Activated T-cell treated with anti-CD3 and anti-CD28 coated beads for 24 hours (primary cell): ENCODE measurements around the gene TPSB2.
"Not testable (repeated sequence)": the region's sequence is repeated elsewhere in the genome, so short reads cannot be mapped to it uniquely, and the experiment has no call there.

Experiments used
- DNase-seq: peaks from one replicate; pipeline ENCODE4 v3.0.0-alpha.2; 2020; ENCODE audit warnings: low read depth

The TPSB2 gene

GRCh38 chr16:1240436-1240835, 10.5 kb upstream of the TPSB2 start, which contains the start of gene TPSAB1:
TPSAB1 (plus strand) TSS chr16:1240705; CDS start chr16:1240939, 234 bp downstream.
- DNase-seq = not testable (repeated sequence)

DNA sequence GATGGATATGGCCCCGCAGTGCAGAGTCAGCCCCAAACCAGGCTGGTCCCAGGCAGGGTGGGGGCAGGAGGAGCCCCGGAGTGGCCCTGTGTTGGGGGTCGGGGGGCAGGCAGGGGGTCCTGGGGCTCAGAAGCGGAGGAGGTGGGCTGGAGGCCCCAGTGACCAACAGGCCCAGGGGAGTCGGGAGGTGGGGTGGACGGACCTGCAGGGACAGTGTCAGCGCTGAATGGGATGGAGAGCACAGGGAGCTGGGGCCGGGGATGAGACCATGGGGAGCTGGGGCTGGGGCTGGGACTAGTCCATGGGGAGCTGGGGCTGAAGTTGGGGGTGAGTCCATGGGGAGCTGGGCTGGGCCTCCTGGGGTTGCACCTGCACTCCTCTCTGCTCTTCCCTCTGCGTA, 9.6 kb upstream of the TPSB2 start:
- DNase-seq = not testable (repeated sequence)

DNA sequence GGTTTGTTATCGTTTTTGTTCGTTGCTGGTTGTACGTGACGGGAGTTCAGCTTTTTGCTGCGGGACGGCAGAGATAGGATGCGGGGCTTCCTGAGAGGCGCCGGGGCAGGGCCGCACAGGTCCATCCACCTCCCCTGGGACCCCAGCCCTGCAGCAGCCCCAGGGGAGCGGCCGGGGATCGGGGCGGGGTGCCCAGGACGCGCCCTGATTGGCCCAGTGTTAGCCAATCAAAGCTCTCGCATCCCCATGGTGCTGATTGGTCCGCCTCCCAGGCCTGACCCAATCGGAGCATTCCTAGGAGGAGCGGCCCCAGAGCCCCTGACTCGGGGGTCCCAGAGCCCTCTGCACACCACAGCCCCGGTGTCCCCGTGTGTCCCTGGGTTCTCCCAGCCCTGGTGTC, 8.9 kb upstream of the TPSB2 start:
- not testable (repeated sequence) for DNase-seq

- no peak for DNase-seq
Observed at GRCh38 chr16:1237990-1238389, 8.0 kb upstream of the TPSB2 start.

DNA sequence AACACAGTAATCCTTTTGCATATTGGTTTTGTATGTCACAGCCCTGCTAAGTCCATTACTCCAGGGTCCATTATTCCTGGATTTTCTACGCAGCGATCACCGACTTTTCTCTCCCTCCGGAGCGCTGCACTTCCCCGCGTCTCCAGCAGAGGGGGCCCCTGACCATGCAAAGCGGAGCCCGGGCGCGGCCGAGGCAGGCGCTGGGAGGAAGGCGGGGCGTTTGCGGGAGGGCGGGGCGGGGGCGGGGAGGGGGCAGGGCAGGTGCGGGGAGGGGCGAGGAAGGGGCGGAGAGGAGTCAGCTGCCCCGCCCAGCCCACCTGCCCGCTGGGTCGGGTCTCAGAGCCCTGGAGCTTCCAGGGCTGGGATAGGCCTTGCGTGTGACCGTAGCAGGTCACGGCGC, 6.7 kb upstream of the TPSB2 start:
- not testable (repeated sequence) for DNase-seq

GRCh38 chr16:1232049-1232748, 2.2 kb upstream of the TPSB2 start:
- DNase-seq = not testable (repeated sequence)

- DNase-seq = not testable (repeated sequence)
Observed at GRCh38 chr16:1231301-1231700, 1.3 kb upstream of the TPSB2 start.

DNA sequence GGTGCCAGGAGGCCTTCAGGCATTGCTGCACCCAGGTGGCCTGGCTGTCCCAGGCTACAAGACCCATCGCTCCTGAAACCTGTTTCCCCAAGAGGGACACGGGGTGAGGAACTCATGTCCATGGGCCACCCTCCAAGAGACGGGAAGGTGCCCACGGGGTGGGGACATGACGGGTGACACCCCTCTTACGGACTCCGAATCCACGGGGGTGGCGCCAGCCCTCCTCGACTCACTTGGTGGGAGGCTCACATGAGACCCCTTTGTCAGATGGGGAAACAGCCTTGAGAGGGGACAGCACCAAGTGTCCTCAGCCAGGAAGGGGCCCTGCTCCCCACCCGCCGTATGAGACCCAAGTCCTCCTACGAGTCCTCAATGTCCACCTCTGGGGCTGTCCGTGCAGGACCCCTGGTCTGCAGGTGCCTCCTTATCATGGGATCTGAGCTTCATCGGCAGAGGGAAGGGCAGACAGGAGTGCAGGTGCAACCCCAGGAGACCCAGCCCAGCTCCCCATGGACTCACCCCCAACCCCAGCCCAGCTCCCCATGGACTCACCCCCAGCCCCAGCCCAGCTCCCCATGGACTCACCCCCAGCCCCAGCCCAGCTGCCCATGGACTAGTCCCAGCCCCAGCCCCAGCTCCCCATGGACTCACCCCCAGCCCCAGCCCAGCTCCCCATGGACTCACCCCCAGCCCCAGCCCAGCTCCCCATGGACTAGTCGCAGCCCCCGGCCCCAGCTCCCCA, 658 bp upstream of the TPSB2 start:
- DNase-seq = not testable (repeated sequence)

DNA sequence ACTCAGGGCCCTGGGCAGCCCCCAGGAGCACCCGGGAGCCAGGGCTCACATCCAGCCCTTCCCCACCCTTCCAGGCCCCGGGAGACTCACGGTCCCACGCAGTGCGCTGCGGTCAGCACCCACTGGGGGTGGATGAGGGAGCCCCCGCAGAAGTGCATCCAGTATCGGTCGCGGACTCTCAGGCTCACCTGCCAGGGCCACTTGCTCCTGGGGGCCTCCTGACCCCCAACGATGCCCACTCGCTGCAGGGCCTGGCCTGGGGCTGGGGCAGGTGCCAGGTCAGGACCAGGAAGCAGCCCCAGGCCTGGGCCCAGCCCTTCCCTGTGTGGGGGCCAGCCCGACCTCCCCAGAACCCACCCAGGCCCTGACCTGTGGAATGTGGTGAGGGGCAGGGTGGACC, 508 bp downstream of the TPSB2 start:
- DNase-seq = not testable (repeated sequence)

DNA sequence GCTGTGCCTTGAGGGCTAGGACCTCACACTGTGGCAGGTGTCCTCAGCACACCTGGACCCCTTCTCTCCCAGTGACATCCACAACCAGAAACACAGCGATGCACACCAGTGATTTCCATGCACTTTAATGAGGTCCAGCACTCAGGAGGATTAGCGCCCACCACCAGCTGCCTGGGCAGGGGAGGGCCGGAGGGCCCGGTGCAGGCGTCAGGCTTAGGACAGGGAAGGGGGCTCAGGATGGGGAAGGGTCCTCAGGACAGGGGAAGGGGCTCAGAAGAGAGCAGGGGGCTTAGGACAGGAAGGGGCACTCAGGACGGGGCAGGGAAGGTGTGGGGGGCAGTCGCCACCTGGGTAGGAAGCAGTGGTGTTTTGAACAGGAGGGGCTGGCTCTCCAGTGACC, 1.8 kb downstream of the TPSB2 start:
- DNase-seq = not testable (repeated sequence)

GRCh38 chr16:1226692-1227091, 3.3 kb downstream of the TPSB2 start:
- DNase-seq = not testable (repeated sequence)

DNA sequence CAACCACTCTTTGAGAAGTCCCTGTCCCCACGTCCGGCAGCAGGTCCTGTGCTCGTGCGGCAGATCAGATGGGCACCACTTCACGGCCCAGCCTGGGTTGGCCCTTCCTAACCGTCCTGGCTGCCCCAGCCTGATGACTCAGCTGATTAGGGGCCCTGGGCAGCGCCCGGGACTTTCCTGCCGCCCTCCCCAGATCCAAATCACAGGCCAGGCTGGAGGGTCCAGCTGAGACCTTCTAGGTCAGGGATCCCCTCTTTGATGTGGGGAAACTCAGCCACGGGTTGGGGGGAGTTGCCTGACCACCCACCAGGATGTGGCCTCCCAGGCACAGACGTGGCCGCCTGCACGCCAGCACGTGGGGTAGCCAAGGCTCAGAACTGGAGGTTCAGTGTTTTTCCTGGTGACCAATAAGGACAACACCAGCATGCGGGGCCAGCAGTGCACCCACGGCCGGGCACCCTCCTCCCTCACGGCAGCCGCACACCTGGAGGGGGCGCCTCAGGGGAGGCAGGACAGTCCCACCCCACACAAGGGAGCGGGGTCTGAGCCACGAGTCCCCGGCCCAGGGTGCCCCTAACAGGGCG, 4.2 kb downstream of the TPSB2 start:
- not testable (repeated sequence) for DNase-seq

DNA sequence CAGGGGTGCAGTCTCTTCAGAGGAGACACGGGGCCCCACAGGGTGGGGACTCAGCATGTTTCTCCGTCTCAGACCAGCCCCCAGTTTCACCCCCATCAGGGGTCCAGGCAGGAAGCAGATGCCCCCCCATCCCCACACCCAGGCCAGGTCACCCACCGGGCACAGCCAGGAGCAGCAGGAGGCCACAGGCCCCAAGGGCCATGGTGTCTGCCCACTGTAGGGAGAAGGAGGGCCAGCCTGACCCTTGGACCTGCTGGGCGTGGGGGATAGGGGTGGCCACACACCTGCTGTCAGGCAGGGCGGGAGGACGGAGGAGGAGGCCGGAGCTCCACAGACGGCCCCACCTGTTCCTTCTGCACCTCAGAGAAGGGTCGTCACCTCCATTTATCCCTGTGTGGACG, 4.9 kb downstream of the TPSB2 start, which contains the start of gene TPSG1:
Gene TPSG1, minus strand, starts transcription at position 218 of the 401 bp plus-strand sequence. Its CDS starts 16 bp downstream, at position 202.
- DNase-seq = no peak

GRCh38 chr16:1224558-1224957, 5.4 kb downstream of the TPSB2 start:
- no peak for DNase-seq

- no peak for DNase-seq
Observed at GRCh38 chr16:1223355-1224214, 6.4 kb downstream of the TPSB2 start.

- DNase-seq = no peak
Observed at GRCh38 chr16:1222553-1223354, 7.2 kb downstream of the TPSB2 start.

DNA sequence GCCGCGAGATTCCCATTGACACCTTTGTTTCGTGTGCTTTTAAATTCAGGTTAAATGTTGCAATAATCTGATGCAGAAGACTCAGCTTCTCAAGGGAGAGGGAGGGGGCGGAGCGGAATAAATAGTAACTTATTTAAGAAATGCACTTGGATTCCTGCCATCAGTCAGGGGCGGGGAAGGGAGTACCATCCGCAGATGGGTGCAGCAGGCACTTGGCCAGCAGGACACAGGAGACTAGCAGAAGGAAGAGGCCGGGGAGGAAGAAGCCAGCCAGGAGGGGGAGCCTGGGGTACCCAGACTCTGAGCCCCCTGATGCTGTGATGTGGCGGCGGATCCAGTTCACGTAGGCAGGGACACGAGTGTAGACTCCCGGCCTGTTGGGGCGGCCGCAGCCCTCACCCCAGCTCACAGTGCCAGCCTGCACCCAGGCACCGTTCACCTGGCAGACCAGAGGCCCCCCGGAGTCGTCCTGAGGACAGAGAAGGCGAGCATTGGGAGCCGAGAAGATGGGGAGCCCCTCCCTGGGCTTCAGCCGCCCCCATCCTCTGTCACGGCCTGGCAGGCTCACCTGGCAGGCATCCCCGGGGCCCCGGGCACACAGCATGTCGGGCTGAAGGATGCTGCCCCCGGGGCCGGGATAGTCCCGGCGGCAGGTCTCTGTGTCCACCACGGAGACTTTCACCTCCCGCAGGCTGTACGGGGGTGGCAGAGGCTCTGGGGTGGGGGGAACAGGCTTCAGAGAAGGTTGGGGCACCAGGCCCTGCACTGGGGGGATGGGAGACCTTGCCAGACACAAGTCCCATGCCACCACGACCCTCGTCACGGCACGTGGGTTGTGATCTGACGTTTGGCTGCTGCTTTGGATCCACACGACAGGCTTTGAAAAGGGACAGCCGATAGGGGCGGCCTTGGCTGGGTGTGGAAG, 8.1 kb downstream of the TPSB2 start:
- no peak for DNase-seq

DNA sequence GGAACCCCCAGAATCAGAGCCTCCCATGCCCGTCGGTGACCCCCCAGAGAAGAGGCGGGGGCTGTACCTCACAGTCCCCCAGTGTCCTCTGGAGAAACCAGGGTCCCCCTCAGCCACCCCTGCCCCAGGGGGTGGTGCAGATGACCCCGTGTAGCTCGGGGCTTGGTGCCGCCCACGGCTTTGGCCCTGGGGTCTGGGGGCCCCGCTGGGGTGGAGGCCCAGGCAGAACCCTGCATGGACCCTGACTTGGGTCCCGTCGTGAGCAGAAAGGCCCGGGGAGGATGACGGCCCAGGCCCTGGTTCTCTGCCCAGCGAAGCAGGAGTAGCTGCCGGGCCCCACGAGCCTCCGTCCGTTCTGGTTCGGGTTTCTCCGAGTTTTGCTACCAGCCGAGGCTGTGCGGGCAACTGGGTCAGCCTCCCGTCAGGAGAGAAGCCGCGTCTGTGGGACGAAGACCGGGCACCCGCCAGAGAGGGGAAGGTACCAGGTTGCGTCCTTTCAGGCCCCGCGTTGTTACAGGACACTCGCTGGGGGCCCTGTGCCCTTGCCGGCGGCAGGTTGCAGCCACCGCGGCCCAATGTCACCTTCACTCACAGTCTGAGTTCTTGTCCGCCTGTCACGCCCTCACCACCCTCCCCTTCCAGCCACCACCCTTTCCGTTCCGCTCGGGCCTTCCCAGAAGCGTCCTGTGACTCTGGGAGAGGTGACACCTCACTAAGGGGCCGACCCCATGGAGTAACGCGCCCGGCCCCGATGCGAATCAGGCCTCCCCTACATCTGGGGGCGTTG, 8.9 kb downstream of the TPSB2 start:
- no peak for DNase-seq

DNA sequence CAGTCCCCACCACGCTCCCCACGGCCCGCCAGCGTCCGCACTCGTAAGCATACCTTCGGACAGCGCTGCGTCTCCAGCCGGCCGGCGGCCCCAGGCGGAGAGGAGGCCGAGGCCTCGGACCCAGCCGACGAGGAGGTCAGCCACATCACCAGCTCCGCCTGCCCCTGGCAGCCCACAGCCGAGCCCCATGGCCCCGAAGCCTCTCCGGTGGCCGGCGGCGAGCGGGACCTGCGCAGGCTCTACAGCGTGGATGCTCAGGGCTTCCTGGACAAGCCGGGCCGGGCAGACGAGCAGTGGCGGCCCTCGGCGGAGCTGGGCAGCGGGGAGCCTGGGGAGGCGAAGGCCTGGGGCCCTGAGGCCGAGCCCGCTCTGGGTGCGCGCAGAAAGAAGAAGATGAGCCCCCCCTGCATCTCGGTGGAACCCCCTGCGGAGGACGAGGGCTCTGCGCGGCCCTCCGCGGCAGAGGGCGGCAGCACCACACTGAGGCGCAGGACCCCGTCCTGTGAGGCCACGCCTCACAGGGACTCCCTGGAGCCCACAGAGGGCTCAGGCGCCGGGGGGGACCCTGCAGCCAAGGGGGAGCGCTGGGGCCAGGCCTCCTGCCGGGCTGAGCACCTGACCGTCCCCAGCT, 9.8 kb downstream of the TPSB2 start:
- no peak for DNase-seq
